Measurements from ENCODE around the gene BRI3. TPM values are rescaled to one million over a fixed set of nuclear protein-coding genes. Genes with fewer than 3 reads are reported as not detected.
A peak's percentile ranks its signal among the peaks of the same experiment; 100 is the strongest.

The BRI3 gene
- total and polyA plus RNA-seq, 11 donors: 51.0 to 274 (median 229) TPM

DNA sequence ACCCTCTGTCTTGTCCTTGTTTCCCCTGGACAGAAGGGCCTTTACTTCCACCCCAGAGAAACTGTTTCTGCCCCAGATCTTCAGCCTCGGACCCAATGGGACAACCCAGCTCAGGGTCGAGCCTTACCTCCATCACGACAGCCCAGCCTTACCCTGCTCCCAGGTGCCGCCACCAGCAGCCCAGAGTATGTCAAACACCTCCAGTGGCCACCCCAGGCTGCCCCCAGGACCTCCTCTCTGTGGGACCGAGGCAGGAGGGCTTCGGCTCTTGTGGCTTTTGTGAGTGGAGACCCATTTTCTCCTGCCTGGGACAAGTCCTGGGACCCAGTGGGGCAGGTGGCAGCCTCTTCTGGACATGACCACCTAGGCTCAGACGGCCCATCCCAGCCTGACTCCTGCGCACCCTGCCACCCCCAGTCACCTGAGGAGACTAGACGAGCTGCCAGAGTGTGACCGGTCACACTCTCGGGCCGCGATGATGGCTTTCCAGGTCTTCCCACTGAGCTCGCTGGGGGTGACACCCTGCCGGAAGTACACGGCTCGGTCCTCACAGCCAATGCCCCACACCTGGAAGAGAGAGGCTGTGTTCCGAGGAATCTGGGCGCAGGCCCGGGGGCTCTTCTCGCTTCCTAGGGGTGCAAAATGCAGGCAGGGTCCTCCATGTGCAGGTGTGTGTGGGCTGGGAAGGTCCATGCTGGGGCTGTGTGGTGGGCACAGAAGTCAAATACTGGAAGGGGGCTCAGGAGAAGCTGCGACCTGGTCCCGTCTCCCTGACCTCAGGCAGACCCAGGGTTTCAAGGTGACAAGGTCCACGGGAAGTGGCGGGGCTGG is 44.9 kb upstream of the BRI3 start:
- Histone ChIP-seq H3K4me3 (no peak overlapping the region), H3K27me3 (no peaks in the 10 kb centered on the region), H3K27ac (no peak overlapping the region), H3K4me1 (no peaks in the 10 kb centered on the region), H3K9me3 (no peaks in the 10 kb centered on the region), H3K36me3 (peaks cover 0 to 87% (median 60%) of the 10 kb centered on the region in 9 donors)
- TF ChIP-seq, protein P1, sequence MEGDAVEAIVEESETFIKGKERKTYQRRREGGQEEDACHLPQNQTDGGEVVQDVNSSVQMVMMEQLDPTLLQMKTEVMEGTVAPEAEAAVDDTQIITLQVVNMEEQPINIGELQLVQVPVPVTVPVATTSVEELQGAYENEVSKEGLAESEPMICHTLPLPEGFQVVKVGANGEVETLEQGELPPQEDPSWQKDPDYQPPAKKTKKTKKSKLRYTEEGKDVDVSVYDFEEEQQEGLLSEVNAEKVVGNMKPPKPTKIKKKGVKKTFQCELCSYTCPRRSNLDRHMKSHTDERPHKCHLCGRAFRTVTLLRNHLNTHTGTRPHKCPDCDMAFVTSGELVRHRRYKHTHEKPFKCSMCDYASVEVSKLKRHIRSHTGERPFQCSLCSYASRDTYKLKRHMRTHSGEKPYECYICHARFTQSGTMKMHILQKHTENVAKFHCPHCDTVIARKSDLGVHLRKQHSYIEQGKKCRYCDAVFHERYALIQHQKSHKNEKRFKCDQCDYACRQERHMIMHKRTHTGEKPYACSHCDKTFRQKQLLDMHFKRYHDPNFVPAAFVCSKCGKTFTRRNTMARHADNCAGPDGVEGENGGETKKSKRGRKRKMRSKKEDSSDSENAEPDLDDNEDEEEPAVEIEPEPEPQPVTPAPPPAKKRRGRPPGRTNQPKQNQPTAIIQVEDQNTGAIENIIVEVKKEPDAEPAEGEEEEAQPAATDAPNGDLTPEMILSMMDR (IDR thresholded peaks at IDR 0.05): no peak
- no peak for TF ChIP-seq POLR2A (IDR thresholded peaks at IDR 0.05)
- WGBS, 4 donors: 90 to 95% (median 93%) methylated on average over 15 to 25 of the region's 25 CpGs
- DNase-seq: no peak
- ATAC-seq: no peak
- intact Hi-C loops (cut with DNase I): no loop called here

DNA sequence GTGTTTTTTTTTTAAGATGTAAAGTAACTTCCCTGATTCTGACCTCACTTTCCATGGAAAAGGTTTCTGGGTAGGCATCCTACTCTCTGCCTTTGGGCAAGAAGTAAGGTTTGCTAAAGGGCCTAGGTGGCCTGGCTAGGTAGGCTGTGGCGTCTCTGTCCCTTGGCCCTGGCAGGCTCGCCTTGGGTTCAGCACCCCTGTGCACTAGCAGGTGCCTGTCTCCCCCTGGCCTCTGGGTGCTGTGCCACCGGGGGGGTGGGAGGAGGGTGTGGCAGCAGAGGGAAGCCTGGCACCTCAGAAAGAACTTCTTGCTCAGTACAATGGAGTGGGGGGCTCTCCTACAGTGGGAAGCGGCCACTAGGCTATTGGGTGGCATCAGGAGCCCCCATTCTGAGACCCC is 43.4 kb upstream of the BRI3 start:
- Histone ChIP-seq H3K27ac (no peak overlapping the region), H3K4me1 (no peaks in the 10 kb centered on the region), H3K9me3 (no peaks in the 10 kb centered on the region), H3K36me3 (peaks cover 0 to 80% (median 54%) of the 10 kb centered on the region in 9 donors), H3K4me3 (no peak overlapping the region), H3K27me3 (no peaks in the 10 kb centered on the region)
- no peak for TF ChIP-seq POLR2A (IDR thresholded peaks at IDR 0.05)
- ATAC-seq (no peak), DNase-seq (no peak)
- intact Hi-C loops (cut with DNase I): no loop called here
- WGBS, 4 donors: 93 to 100% (median 95%) methylated on average over 2 to 4 of the region's 4 CpGs

DNA sequence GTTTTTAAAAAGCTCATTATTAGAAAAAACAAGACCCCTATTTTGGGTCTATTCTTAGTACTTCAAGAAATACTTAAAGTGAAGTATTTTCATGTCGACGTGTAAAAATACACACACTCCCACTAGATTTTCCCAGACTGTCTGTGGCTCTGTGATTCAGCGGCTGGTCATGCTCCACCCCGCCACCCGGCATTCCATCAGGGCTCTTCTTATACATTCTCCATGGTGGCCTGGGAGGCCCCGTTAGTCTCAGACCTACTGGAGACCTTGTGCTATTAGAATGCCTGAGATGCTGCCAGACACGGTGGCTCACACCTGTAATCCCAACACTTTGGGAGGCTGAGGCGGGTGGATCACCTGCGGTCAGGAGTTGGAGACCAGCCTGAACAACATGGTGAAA is 42.5 kb upstream of the BRI3 start:
- TF ChIP-seq, protein P1 (IDR thresholded peaks at IDR 0.05): no peak
- TF ChIP-seq POLR2A (IDR thresholded peaks at IDR 0.05): no peak
- intact Hi-C loops (cut with DNase I): no loop called here
- Histone ChIP-seq H3K9me3 (no peaks in the 10 kb centered on the region), H3K27me3 (no peaks in the 10 kb centered on the region), H3K4me3 (no peak overlapping the region), H3K4me1 (no peaks in the 10 kb centered on the region), H3K27ac (no peak overlapping the region), H3K36me3 (peaks cover 0 to 80% (median 53%) of the 10 kb centered on the region in 9 donors)
- DNase-seq (no peak), ATAC-seq (no peak)
- WGBS, 4 donors: 94 to 96% (median 95%) methylated on average over 9 of the region's 9 CpGs

DNA sequence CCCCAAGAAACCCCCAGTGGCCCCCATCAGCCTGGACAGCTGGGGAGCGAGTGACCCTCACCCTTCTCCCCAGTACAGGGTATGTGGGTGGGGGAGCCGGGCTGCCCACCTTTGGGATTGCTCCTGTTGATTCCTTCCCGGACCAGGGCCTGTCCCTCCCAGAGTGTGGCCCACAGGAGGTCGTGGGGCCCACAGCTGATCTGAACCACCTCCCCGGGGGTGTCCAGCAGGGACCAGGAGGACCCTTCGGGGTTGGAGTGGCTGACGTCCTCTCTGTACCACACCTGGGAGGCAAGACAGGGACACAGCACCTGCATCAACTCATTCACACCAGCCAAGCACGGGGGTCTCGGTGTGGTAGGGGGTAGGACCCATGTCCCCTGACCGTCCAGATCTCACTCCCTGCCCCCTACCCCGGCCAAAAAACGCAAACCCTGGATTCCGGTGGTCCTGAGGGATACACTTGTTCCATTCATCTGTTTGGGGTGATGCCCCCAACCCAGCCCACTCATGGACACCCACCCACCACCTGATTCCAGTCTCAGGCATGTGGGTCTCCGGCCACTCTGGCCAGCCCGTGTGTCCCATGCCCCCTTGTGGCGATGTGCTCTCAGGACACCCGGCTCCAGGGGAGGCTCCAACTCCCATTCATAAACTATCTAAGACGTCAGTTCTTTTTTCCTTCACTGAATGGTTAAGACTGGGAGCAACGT is 40.4 kb upstream of the BRI3 start:
- H3K36me3 ChIP-seq: peaks cover 0 to 78% (median 52%) of the 10 kb centered on the region in 9 donors
- peak in 3 of 4 donors; percentile 40 to 62 (median 56) for ATAC-seq
- intact Hi-C loops (cut with DNase I): loop anchor here in 5 of 10 donors (2.0 to 10.0 kb wide), 4 partner anchors 136 to 220 kb away; partner anchors contain the start of gene LMTK2 (in 1 of the 5)

More for the DNA sequence above, 40.4 kb upstream of the BRI3 start:
- H3K4me3 ChIP-seq: no peak overlapping the region
- DNase-seq: peak in 1 of 5 donors; percentile 56
- no peak overlapping the region for H3K27ac ChIP-seq
- WGBS, 4 donors: 63 to 69% (median 68%) methylated on average over 14 to 19 of the region's 19 CpGs
- H3K9me3 ChIP-seq: no peaks in the 10 kb centered on the region
- no peaks in the 10 kb centered on the region for H3K27me3 ChIP-seq
- peaks cover 0 to 12% (median 4%) of the 10 kb centered on the region in 12 donors for H3K4me1 ChIP-seq
- TF ChIP-seq POLR2A (IDR thresholded peaks at IDR 0.05): no peak
- TF ChIP-seq, protein P1 (IDR thresholded peaks at IDR 0.05): peak; percentile 55 to 80 (median 68)

Measured in heart left ventricle (tissue), 16 donors.